Activated CD8-positive, alpha-beta memory T cell treated with anti-CD3 and anti-CD28 coated beads, Interleukin-2, amount 50 U/mL, for 4 hours (primary cell): ENCODE data around the gene TMEFF2.

Experiments used
- DNase-seq: peaks from one replicate; pipeline ENCODE4 v3.0.0-alpha.2; 2020

TMEFF2 gene, protein sequence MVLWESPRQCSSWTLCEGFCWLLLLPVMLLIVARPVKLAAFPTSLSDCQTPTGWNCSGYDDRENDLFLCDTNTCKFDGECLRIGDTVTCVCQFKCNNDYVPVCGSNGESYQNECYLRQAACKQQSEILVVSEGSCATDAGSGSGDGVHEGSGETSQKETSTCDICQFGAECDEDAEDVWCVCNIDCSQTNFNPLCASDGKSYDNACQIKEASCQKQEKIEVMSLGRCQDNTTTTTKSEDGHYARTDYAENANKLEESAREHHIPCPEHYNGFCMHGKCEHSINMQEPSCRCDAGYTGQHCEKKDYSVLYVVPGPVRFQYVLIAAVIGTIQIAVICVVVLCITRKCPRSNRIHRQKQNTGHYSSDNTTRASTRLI

DNA sequence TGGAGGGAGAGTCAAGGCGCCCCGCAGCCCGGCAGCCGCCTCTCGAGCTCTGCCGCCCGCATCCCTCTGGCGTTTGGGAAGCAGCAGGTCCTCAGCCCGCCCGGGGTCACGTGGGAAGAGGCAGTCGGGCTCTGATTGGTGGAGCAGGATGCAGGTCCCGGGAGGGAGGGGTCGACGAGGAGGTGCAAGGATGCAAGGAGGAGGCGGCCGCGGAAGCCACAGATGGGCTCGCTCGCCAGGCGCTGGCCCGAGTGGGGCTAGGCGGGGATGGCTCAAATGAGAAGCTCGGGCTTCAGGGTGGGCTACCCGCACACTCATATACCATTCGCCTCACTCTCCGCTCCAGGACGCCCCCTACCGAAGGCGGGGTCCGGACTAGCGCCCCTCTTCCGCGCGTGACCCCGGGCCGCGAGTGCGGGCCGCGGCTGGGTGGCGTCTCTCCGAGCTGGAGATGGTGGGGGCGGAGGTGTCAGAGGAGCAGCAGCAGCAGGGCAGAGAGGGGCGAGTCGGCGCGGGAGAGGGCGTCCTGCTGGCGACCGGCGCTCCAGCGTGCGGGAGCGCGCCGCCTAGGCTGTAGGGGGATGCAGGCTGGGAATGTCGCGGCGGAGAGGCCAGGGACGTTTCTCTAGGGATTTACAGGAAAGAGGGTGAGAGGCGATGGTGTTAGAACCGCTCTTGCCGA lies at the start of gene TMEFF2:
TSS of gene TMEFF2 (minus strand) at position 68 of the 682 bp plus-strand sequence. CDS start 409 bp downstream, outside the sequence.
- peak; percentile 25 for DNase-seq

DNA sequence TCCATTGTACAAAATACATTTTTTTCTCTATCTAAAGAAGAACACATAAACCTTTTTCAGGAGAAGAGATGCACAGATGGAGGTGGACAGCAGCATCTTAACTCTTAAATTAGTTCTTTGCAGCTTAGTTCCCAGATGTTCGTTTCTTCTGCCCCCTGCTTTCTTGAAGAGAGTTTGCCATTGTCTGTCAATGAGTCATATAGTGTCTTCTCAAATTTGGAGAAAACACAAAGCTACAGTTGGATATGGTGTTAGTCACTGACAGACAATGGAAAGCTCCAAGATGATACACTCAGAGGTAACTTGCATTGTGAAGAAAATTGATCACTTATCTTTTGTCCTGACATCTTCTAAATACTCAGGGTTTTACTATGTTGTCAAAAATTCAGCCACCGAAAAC lies 48.8 kb upstream of the TMEFF2 start:
- no peak for DNase-seq

DNA sequence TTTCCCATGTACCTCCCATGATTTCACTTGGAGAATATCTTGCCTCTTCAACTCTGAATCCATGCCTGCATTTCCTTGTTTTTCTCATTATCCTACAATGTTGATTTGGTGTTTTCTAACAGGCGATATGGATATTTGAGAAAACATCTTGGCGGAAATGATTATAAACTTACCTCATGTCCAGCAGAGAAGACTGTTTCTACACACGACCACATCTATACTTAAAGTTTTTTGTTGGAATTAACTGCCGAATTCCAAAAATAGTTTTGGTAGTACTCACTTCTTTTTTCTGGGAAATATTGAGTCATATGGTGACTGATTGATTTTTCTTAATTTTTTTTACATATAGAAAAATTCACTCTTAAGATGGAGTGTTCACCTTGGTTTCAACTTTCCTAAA lies 41.4 kb upstream of the TMEFF2 start:
- no peak for DNase-seq

DNA sequence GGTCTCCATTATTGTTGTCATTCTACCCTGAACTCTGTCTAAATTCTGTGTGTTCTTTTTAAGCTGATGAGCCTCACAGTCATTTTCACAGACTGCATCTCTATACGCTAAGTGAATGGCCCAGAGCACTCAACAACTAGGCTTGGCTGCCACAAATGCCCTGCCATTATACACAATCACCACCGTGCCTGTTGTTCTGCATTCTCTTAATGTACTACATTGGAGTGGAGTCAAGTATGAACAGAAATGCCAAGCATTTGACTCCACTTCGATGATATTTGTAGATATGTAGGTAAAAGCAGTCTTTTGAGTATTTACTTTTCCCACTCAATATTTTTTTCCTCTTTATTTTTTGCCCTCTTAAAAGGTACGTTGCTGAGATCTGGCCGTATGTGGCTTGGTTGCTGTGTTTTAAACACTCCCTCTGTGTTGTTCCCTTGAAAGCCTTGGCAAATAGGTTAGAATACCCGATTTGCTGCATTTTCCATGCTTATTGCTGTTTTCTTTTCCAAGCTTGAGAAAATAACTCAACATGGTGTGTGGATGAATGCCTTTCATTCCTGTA lies 36.2 kb upstream of the TMEFF2 start:
- DNase-seq, result no peak

DNA sequence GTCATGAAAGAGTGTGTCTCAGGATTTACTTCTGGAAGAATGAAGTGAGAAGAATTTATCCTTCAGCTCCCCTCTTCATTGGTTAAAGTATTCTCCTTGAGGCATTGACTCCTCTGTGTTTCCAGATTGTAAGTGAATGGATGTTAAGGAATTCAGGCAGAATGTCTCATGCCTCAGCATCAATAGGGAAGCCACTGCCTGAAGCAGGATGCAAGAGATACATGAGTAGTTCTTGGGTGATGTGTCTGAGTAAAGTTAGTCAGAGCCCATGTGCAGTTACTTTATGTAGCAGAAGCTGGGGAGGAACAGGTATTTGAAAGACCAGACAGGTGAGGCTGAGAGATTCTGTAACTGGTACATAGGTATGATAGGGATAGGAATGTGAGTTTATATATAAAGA lies 34.0 kb upstream of the TMEFF2 start:
- DNase-seq, result no peak

DNA sequence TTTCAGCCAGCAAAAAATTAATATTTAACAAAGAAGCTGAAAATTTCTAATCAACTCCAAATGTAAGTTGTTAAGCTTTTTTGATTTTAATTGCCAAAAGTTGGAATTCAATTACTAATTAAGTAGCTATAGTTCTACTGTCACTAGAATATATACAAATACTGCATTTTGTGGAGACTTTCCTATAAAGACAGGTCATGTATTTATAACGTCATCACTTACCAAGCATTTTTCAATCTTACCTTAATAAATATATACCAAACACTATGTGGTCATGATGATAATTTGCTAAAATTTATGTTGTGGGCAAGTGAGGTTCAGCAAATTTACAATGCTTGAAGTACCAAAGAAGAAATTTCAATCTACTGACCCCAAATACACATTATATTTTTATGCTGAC lies 24.2 kb upstream of the TMEFF2 start:
- DNase-seq, result no peak

DNA sequence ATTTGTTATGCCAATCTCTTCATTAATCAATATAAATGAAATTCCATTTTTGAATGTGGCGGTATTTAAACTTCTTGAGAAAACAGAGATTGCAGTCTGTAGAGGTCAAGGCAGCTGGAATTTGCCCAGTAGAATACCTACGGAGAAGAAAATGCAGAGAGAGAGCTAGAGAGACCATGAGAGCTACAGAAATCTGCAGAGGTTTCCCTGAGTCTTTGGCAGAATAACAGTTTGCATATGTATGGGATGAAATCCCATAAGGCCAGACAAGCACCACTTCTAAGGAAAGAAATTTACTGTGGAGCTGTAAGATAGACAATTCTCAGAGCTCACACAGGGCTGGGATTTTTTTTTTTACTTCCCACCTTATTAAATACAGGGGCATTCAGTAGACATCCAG lies 23.6 kb upstream of the TMEFF2 start:
- DNase-seq, result no peak

DNA sequence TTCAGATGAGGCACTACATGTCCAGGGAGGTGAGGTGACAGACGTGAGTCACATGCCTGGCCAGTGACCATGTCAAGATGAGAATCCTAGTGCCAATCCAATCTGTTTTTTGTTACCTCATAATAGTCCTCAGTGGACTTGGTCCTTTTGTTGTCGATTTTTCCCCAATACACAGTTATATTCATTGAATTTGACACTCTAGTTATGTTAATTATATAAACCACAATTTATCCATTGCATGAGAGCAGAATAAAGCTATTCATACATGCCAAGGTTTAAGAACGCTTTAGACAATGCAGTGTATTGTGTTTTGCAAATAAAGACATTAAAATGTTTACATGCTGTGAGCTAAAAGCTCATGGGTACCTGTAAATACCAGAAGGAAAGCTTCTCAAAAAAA lies 21.6 kb upstream of the TMEFF2 start:
- no peak for DNase-seq

DNA sequence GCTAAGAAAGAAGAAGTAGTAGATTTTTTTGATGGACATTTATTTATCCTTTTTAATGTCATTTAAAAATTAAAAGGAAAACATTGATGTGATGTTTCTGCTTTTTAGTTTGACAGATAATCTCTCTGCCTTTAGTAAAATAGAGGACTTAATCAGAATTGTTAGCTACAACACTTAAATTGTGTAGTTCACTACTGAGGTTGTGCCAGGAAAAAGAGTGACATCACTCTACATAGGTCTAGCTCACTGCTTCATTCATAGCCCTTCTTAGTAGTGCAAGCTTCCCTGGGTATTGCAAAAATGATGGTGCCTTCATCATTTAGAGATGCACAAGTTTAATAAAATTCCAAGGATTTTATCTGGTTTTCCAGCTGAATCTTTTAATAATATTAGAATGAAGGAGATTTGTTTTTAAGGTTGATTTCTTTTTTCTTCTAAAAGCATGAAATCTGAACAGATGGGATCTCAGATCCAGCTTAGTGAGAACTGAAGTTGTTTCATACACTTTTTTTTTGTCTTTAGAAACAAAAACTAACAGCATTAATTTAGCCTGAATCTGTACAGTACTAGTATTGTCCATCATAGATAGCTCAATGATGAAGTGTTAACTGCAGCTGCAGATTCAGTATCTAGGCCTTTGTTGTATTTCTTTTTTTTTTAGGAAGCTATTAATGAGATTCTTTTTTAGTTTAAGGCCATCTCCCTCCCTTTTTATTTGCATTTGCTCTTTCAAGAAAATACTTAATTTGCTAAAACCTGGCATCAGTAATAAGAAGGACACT lies 20.6 kb upstream of the TMEFF2 start:
- DNase-seq, result no peak

DNA sequence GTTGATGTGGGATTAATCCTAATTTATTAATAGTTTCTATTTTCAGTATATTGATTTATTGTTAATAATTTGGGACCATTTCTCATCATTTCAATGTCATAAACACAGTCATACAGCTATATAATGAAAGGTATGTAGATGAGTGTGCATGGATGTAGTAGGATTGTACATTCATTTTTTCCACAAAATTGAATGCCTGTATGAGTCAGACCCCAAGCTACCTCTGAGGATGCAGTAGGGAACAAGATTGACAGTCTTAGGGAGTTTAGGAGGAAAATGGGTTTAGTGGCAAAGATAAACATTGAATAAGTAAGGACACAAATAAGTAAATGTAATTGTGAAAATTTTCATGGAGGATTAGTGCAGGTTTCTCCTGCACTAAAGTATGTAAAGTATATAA lies 14.1 kb upstream of the TMEFF2 start:
- no peak for DNase-seq

DNA sequence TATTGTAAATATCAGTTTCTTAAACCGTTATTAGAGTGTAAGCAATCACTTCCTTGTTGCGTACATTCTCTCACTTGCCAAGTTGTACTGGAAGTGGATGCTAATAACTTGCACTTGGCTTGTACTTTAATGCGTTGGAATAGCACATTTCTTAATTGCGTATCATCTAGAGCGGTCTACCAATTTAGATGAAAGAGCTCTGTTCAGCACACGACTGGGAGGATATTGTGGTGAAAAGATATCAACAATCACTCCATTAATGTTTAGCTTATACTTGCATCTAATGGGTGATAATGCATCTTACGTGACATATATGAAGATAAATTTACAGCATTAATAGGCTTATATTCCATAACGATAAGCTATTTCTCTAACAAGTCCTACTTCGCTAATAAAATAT lies 11.7 kb upstream of the TMEFF2 start:
- no peak for DNase-seq

DNA sequence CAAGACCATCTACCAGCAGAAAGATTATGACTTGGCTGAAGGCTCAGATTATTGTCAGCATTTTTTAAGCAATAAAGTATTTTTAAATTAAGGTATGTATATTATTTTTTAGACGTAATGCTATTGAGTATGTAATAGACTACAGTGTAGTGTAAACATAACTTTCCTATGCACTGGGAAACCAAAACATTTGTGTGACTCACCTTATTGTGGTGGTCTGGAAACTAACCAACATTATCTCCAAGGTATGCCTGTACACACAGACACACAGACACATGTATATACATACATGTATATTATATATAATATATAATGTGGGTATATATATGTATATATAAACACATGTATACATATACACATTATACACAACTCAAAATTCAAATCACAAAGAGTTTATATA lies 9.1 kb upstream of the TMEFF2 start:
- DNase-seq, result no peak

DNA sequence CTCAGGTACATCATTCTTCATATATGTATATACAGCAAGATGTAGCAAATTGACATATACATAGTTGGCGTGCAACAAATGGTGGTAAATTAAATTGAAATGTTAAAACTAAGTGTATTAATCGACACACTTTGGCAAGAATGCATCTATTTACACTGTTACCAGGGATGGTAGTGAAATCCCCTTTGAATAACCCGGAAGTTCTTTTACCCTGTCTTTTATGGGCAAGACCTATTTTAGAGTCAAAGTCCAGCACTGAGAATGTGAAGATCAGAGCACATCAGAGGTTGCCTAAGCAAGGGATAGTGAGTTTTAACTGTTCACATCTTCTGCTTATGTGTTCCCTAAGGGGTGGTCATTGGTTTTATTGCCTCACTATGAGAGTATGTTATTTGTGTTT lies 7.6 kb upstream of the TMEFF2 start:
- no peak for DNase-seq

DNA sequence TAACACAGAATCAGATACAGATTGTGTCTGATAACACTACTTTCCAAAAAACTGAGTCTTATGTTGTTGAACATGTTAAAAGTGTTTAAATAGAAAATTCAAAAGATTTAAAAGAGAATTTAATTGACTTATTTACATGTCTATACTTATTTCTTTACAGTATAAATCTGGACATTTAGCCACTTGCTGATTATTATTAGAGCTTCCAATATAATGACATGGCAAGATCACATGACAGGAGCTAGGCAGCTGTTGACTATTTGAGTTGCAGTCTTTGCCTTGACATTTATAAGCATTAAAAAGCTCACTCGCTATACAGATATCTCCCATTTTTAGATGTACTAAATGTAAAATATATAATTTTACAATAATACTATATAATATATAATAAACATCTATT lies 6.4 kb upstream of the TMEFF2 start:
- DNase-seq, result no peak

DNA sequence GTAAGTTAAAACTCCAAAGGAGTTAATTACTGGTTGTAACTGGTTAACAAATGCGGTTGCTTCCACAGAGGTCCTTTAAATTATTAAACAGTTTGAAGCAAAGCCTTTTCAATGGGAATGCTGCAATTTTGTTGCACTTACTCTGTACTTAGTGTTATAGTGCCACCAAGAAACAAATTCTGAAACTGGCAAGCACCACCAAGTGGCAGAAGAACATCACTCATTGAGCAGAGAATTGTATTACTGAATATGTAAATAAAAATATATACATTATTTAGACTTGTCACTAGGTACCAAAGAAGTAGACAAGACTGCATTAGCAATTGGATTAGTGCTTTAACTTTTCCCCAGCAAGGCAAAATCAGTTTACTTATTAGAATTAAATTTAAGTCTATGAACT lies 2.6 kb upstream of the TMEFF2 start:
- no peak for DNase-seq

DNA sequence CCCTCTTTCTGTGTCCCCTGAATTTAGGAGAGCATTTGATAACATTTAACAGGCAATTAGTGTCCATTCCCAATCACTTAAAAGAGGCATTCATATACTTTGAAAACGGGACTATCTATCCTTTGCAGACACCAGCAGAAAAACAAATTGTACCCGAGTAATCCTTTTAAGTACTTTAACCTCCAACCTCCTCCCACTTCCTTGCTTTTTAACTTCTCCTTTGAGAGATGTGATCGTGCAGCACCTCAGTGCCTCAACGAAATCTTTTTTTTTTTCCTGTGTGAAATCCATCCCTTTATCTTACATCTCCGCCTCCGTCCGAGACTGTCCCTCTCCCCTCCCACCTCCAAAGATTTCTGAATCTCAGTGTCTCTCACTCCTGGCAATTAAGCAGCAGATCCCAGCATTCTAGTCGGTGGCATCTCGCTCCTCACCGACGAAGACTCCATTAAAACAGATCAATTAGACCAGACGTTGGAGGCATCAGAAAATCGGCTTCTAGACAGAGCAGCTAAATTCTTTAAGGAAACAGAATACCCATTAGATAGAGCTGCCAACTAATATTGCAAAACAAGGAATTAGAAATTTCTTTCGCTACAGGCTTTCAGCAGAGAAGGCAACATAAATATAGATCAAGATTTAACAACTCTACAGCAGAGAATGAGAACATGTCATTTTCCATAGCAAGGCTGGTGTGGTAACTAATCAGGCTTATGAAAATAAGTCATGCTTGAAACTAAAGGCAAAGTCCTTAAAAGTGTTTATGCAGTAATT lies 1.9 kb upstream of the TMEFF2 start:
- DNase-seq, result no peak

DNA sequence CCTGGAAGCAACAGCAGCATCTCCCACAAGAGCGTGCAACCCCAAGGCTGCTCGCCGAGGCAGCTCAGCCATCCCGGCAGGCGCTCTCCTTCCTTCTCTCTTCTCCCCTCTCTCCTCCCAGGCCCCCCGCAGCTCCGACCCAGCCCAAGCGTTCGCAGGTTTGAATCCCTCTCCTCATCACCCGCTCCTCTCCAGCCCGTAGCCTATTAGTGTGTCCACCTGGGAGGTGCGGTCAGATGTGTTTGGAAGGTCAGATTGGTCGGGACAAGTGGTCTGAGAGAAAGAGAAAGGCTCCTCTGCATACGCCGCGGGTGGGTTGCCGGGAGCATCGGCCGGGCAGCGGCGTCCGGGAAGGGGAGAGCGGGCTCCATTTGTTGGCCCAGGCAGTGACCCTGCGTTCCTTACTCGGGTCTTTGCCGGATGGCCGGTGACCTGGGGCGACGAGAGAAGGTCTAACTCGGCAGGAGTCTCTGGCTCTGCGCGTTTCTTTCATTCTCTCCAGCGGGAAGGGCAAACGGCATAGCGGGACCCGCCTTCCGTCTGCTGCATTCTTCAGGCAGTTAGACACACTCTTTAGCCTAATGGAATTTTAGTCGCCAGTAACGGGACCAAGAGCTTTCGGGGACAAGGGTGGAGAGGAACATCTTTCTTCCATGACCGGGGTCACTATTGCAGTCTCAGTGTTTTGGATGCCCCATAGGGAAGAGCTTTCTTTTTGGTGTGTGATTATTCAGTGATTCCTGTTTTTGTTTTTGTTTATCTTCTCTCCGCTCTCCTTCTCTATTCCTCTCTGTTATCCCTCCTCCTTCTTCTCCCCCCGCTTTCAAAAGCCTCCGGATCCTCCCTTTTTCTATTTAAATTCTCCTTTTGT lies 1.1 kb upstream of the TMEFF2 start:
- DNase-seq, result no peak

DNA sequence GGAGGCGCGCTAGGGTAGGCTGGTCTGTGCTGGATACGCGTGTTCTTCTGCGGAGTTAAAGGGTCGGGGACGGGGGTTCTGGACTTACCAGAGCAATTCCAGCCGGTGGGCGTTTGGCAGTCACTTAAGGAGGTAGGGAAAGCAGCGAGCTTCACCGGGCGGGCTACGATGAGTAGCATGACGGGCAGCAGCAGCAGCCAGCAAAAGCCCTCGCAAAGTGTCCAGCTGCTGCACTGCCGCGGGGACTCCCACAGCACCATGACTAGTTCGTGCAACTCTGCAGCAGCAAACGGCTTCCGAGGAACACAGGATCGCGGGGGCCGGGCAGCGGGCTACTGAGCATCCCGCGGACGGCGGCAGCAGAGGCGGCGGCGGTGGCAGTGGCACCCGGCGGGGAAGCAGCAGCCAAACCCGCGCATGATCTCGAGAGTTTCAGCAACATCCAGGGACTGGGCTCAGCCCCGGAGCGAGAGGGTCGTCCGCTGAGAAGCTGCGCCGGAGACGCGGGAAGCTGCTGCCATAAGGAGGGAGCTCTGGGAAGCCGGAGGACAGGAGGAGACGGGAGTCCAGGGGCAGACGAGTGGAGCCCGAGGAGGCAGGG lies 368 bp downstream of the TMEFF2 start:
- DNase-seq, result no peak

DNA sequence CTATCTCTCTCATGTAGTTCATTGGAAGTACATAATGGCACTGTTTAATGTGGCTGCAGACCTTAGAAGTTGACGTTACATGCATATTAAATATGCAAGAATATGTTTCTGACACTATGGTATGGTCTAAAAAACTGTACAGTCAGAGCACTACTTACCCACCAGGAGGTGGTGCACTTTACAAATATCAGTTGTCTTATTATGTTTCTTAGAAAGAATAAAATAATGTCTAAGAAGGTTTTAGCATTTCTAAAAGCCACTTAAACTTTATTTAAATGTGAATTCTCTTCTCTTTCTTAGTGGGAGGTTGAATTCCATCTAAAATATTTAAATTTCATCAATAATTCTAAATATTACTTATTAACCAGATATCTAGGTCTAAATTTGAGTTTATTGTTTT lies 4.3 kb downstream of the TMEFF2 start:
- no peak for DNase-seq

DNA sequence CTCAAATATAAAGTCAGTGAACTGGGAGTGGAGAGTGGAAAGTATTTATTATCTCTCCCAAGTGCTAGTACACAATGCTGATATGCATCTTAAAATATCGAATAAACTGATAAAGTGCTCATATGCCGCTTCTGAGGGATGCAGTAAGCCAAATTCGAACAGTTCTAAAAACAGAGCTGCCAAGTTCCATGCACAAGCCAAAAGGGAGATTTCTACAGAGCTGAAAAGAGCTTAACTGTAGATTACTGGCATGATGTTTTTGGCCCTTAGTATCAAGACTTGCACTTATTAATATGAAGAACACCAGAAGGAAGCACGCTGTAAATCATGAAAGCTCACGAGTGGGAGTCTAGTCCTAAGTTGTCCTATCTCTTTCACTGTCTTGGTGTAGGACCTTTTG lies 7.9 kb downstream of the TMEFF2 start:
- no peak for DNase-seq

DNA sequence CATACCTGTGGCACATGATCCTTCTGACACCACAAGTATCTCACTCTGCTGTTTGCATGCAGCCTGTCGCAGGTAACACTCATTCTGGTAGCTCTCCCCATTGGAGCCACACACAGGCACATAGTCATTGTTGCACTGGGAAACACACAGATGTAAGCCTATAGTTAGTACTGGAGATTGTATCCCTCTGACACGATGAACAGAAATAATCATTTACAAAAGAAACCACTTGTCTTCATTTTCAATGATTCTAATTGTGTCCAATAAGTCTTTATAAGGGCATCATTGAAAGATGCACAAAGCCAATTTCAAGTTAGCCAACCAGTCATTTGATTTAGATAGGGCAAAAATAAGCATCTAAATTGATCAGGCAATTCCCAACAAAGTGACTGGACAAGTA lies 10.4 kb downstream of the TMEFF2 start:
- DNase-seq, result no peak
